Dermis blood vessel endothelial cell (primary cell): ENCODE data around the gene PPP1R37. TPM values are rescaled to one million over a fixed set of nuclear protein-coding genes. Genes with fewer than 3 reads are reported as not detected.
A peak's percentile ranks its signal among the peaks of the same experiment; 100 is the strongest.
"Not testable (repeated sequence)": the region's sequence is repeated elsewhere in the genome, so short reads cannot be mapped to it uniquely, and the experiment has no call there.

ENCODE experiments used
- DNase-seq: peaks from one replicate; pipeline ENCODE4 v3.0.0; 2010
- total RNA-seq: library from RNA; depleted of rRNA; stranded (reverse); fragments of >200 nt; gene quantifications from 2 replicates; pipeline ENCODE4 v1.2.3, GENCODE V29; 2014

Gene PPP1R37
- total RNA-seq, 1 donor from 2014 or later, result 39.7 TPM

- no peak for DNase-seq
Observed at GRCh38 chr19:45095496-45096413, 2.8 kb downstream of the PPP1R37 start.

DNA sequence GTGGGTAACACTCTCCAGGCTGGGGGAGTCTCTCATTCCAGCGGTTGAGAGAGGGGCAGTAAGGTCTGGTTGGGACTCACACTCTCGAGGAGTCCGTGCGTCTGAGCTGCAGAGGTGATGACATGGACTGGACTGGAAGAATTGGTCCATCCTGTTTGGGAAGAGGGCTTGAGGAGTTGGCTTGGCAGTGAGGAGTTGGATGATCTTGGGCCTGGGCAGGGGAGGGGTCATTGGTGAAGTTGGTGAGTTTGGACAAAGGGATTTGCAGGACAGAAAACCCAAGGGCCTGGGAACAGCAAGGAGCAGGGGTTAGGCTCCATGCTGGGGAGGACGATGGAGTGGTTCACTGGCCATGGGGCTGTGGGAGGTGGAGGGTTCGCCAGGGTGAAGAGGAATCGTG lies 3.7 kb downstream of the PPP1R37 start:
- DNase-seq, result no peak

- DNase-seq, result no peak
Observed at GRCh38 chr19:45097450-45097775, 4.4 kb downstream of the PPP1R37 start.

- DNase-seq, result peak; percentile 89
Observed at GRCh38 chr19:45097776-45098520, 5.0 kb downstream of the PPP1R37 start.

DNA sequence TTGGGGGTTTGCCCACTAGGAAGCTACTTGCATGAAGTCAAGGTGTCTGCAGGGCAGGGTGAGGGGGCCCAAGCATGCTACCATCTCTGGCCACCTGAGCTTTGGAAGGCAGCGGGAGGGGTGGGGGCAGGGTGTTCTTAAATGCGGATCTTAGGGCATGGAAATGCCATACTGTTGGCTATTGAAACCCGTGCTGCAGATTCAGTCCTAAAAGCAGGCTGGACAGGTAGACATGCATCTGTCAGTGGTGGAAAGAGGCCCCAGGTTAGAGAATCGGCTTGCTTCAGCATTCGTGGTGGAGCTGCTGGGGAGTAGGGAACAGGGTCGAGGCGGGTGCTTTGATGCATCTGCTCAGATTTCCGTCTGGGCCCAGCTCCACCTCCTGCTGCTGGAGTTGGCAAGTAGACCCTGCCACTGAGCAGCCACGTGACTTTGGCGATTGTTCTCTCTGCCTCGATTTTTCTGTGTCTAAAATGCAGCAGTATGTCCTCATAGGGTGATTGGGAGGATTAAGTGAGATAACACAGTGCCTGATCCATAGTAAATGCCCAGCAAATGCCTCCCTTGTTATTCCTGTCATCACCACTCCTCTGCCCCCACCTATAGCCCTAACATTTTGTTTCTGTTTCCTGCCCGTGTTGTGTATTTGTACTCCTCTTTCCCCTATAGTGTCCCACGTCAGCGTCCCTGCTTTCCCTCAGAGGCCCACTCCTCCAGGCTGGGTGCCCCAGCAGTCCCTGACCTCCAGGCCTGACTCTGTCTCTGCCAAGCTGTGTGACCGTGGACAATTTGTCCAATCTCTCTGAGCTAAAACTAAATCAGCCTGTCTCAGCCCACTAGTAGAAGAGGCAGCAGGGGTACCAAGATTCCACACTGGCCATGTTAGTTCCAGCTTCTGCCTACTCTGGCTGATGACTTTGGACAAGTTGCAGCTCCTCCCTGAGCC lies 5.8 kb downstream of the PPP1R37 start:
- DNase-seq, result peak; percentile 81

DNA sequence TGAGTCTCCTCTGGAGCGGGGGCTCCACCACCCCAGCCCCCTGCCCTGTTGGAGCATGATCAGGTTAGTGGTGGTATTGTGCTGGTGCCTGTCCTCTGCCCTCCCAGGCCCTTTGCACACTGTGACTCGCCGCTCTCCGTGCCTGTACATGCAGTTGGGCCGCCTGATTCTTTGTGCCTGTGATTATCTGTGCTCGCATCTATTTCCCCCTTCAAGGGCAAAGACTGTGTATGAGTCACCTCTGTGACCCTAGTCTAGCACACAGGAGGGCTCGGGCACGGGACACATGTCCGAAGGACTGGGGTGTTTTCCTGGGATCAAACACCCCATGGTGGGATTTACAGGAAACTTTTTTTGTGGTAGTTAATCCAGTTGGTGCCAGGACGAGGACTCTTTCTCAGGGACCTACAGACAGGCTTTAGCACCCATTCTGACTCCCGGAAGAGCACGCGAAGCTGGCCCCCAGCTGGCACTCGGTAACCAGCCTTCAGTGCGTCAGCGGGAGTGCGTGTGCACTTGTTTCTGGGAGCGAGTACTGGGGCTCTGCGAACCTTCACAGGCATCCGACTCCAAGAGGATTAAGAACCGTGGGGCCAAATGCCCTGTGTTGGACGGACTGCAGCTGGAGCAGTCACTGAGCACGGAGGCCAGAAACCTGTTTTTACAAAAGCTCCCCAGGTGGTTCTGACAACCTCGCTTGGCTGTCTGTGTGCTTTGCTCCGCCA lies 6.7 kb downstream of the PPP1R37 start:
- peak; percentile 32 for DNase-seq

GRCh38 chr19:45100201-45100600 lies 7.2 kb downstream of the PPP1R37 start:
- DNase-seq, result no peak

GRCh38 chr19:45100846-45101252 lies 7.9 kb downstream of the PPP1R37 start:
- no peak for DNase-seq

DNA sequence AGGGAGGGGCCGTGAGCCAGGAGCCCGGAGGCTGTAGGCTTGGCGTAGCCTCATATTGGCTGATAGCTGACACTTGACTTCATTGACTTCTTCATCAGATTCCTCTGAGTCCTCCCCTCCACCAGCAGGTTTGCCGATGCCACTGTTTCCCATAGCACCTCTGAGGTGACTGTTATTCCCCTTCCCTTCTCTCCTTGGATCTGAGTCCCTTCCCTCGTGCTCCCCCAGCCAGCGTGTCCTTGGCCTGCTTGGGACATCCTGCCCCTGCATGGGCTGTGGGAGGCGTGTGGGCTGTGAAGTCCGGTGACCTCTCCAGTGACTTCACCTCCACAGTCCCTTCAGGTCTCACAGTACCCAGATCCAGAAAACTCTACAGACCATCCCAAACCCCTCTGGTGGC lies 8.8 kb downstream of the PPP1R37 start:
- DNase-seq, result no peak

- DNase-seq, result no peak
Observed at GRCh38 chr19:45102481-45102880, 9.5 kb downstream of the PPP1R37 start.

DNA sequence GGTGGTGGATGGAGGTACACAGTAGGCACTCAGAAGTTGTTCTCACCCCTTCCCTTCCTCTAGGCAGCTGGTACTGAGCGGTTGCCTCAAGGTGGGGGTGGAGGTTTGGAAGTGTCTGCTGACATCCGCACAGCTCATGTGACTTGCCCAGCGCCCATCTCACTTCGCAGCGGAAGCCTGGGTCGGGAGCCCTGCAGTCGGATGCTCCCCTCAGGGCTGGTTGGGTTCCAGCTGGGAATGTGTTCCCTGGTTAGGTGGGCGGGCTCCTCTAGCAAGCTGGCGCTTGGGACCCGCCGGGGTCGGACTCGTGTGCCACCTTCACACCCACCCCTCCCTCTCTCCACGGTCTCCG lies 10.2 kb downstream of the PPP1R37 start:
- no peak for DNase-seq

GRCh38 chr19:45103508-45104319 lies 10.7 kb downstream of the PPP1R37 start:
- no peak for DNase-seq

GRCh38 chr19:45104658-45105349 lies 11.8 kb downstream of the PPP1R37 start:
- no peak for DNase-seq

- DNase-seq, result not testable (repeated sequence)
Observed at GRCh38 chr19:45106363-45106762, 13.4 kb downstream of the PPP1R37 start.

GRCh38 chr19:45107621-45108150 lies 14.7 kb downstream of the PPP1R37 start:
- no peak for DNase-seq

DNA sequence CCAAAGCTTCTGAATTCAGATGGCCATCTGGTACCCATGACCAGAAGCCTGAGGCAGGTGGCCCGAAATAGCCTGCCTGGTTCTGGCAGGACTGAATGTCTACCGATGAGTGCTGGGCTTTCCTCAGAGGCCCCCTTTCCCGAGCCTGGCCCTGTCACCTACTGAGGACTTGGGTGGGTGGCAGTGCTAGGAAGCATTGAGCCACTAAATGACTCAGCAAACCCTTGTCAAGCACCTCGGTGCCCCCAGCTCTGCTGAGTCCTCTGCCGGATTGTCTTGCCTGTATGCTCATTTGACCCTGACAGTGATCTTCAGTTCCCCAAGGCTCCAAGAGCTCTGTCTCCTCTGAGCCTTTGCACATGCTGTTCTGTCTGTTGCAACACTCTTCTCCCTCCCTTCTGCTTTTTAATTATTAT lies 17.9 kb downstream of the PPP1R37 start:
- DNase-seq, result no peak

- DNase-seq, result no peak
Observed at GRCh38 chr19:45112111-45112827, 19.3 kb downstream of the PPP1R37 start.

GRCh38 chr19:45113628-45114027 lies 20.6 kb downstream of the PPP1R37 start:
- no peak for DNase-seq

DNA sequence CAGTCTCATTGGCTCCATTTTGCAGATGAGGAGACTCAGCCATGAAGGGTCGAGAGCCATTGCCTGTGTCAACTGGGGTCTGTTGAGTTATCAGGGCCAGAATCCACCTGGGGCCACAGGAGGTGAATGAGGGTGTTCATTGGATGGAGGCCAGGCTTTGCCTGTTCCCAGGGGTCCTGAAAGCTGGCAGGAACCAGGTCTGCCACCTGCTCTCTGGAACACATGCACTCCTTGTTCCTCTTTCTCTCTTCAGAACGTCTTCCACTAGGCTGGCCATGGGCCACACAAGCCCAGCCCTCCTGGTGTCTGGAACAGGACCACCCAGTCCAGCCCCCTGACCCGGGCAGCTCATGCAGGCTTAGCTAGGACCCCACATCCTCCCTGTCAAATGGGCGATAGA lies 21.1 kb downstream of the PPP1R37 start:
- DNase-seq, result no peak
